LNCAP (cell line): ENCODE data around the gene MIF4GD.

Experiments
- CTCF ChIP-seq: fragments of 450-650 bp; IDR thresholded peaks from 2 replicates; pipeline ENCODE4 v1.5.1; 2017; ENCODE audit warnings: mild to moderate bottlenecking

MIF4GD gene

DNA sequence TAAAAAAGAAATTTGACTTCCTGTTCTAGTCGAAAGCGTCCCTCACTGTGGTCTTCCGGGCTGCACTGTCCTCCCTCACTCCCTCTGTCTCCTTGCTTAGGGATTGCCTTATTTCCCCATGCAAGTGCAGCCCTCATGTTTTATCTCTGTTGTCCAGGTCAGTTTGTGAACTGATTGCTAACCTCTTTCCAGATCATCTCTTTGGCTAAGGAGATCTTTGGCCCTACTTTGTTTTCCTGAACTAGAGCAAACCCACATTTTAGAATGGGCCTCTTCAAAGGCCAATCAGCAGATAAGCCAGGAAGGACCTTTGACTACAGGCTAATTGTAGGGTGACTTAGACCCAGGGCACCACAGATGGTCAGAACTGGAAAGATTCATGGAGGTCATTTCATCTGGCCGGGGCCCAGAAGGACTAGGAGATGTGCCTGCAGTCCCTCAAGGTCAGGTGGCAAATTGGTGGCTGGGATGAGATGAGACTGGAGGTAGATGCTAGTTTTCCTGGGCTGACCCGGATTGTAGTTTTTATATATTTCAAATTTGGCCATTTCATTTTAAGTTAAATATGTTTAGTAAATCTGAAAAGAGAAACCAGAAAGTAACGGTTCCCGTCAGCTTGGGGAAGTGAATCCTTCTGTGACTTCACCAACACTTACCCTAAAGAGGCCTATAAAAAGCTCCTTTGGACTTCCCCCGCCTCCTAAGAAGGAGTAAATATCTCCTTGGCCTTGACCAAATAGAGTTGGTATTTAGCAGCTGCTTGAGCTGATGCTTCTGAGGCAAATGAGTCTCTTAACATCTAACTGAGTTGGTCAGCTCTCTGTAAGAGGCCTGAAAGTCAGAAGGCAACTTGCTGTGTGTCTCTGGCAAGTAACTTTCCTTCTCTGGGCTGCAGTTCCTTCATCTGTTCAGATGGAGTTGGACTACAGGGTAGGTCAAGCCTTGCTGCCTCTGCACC is 24.4 kb upstream of the MIF4GD start:
- no peak for TF ChIP-seq CTCF

DNA sequence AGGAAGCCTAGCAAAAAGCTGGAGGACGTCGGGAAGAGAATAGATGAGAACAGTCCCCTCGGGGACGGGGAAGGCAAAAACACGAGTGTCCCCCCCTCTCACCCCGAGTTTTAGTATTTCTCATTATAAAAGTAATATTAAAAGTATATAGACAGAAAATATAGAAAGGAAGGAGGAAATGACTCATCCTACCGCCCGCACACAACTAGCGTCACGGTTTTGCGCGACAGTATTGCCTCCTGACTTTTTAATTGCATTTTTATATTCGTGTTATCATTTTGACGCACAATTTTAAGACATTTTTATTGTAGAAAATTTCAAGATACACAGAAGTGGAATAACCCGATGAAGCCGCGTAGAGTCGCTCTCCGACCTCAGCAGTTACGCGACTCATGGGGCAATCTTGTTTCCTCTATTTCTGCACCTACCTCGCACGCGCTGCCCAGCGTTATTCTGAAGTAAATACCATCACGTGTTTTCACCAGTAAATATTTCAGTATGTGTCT is 18.9 kb upstream of the MIF4GD start:
- TF ChIP-seq CTCF, result peak; percentile 32; the same call in 1 of the 2 replicates

- TF ChIP-seq CTCF, result no peak
These were observed 18.2 kb upstream of the MIF4GD start, which contains the start of gene SLC25A19 for GRCh38 chr17:75289115-75289831. TSS of gene SLC25A19 (minus strand) at chr17:75289433. CDS start at chr17:75286764, 2,669 bp downstream.

DNA sequence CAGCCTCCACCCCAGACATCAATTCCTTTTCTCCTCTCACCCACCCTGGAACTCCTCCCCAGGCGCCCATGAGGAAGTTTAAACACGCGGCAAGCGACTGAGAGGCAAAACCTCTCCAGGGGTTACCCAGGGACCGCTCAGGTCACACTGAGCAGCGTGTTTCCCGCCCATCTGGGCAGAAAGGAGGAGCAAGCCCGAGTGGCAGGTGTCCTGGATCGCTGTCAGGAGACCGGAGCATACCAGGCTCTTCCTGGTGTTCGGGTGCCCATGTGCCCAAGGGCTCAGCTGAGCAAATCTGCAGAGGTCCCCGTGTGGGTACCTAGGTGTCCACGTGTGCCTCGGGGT is 17.7 kb upstream of the MIF4GD start:
- TF ChIP-seq CTCF, result no peak

GRCh38 chr17:75288359-75288758 is 17.3 kb upstream of the MIF4GD start:
- no peak for TF ChIP-seq CTCF

- TF ChIP-seq CTCF, result no peak
These were observed 16.2 kb upstream of the MIF4GD start for GRCh38 chr17:75287221-75287620.

DNA sequence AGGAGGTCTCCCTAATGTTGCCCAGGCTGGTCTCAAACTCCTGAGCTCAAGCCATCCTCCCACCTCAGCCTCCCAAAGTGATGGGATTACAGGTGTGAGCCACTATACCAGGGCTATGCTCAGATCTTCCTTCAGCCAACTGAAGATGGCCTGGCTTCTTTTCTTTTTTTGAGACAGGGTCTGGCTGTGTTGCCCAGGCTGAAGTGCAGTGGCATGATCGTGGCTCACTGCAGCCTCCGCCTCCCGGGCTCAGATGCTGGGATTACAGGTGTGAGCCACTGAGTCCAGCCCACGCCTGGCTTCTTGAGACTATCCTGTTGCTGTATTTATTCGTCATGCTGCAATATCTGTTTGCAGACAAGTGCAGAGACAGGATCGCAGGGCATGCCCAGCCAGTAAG is 14.1 kb upstream of the MIF4GD start:
- no peak for TF ChIP-seq CTCF
